ENCODE results near the gene LSS. TPM values are rescaled to one million over a fixed set of nuclear protein-coding genes. Genes with fewer than 3 reads are reported as not detected.

The LSS gene
- total RNA-seq, 1 experiment from 2014 or later: 45.7 TPM

- Histone ChIP-seq H3K9ac (ENCODE audit: low read length) (no peak overlapping the region), H2AFZ (ENCODE audit: low read length) (no peak overlapping the region), H3K4me3 (ENCODE audit: low read length) (no peak overlapping the region), H3K27me3 (ENCODE audit: low read length) (no peaks in the 10 kb centered on the region), H3K27ac (ENCODE audit: low read length) (no peak overlapping the region), H4K20me1 (ENCODE audit: low read length) (no peaks in the 10 kb centered on the region), H3F3A (ENCODE audit: low read length, unreplicated experiment) (no peaks in the 10 kb centered on the region), H3K9me2 (replicated peaks; ENCODE audit: low read length) (no peaks in the 10 kb centered on the region), H3K9me3 (ENCODE audit: low read length) (no peaks in the 10 kb centered on the region), H3K4me1 (ENCODE audit: insufficient read depth, low read length) (no peaks in the 10 kb centered on the region), H3K79me2 (ENCODE audit: low read length) (peaks cover 7% of the 10 kb centered on the region), H3K36me3 (ENCODE audit: low read depth, low read length) (no peaks in the 10 kb centered on the region; the same call in 1 of the 2 replicates), H3K4me2 (ENCODE audit: low read length) (no peak overlapping the region)
- ATAC-seq: no peak
- ChIA-PET CTCF (no interaction called here), POLR2A (ENCODE audit: unreplicated experiment) (no interaction called here)
- intact Hi-C loops (cut with micrococcal nuclease): no loop called here
- DNase-seq: no peak
- TF ChIP-seq EZH2 (IDR thresholded peaks at IDR 0.05; ENCODE audit: low read length, unreplicated experiment): no peak
- no peak for TF ChIP-seq EZH2phosphoT487 (IDR thresholded peaks at IDR 0.05; ENCODE audit: borderline replicate concordance, low read length)
- TF ChIP-seq CTCF (conservative IDR thresholded peaks at IDR 0.05; ENCODE audit: low read depth, low read length): no peak
- no TSS peak for BruUV-seq (replicated peaks)
Measured at GRCh38 chr21:46220847-46221246, 7.7 kb downstream of the LSS start.

DNA sequence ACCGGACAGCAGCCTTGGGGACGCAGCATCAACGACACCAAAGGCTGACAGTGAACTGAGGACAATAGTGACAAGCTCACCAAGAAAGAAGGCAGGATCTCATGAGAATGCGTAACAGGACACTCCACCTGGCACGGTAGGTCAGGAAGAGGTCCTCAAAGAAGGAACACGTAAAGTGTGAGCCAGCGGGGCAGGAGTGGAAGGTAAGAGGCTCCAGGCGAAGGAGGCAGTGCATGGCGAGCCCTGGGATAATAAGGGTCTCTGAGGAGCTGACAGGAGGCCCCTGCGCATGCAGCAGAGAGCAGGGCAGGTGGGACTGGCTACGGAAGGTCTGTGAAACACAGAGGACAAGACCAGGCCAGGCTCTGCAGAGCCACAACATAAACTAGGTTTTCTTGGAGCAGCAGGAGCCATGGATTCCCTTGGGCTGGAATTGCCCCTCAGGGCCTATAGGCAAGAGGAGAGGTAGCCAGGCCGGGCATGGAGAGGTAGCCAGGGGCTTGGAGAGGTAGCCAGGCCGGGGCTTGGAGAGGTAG lies 8.2 kb downstream of the LSS start:
- BruUV-seq (replicated peaks): no TSS peak
- intact Hi-C loops (cut with micrococcal nuclease): no loop called here

More for the DNA sequence above, 8.2 kb downstream of the LSS start:
- no peaks in the 10 kb centered on the region for H3K4me1 ChIP-seq (ENCODE audit: insufficient read depth, low read length)
- H3K79me2 ChIP-seq (ENCODE audit: low read length): peaks cover 5% of the 10 kb centered on the region
- H3K27me3 ChIP-seq (ENCODE audit: low read length): no peaks in the 10 kb centered on the region
- no peak overlapping the region for H3K27ac ChIP-seq (ENCODE audit: low read length)
- ATAC-seq (no peak), DNase-seq (no peak)
- POLR2A ChIA-PET (ENCODE audit: unreplicated experiment): no interaction called here
- H4K20me1 ChIP-seq (ENCODE audit: low read length): no peaks in the 10 kb centered on the region
- H3K9me2 ChIP-seq (replicated peaks; ENCODE audit: low read length): no peaks in the 10 kb centered on the region
- no peaks in the 10 kb centered on the region for H3F3A ChIP-seq (ENCODE audit: low read length, unreplicated experiment)
- no peak overlapping the region for H2AFZ ChIP-seq (ENCODE audit: low read length)
- TF ChIP-seq CTCF (conservative IDR thresholded peaks at IDR 0.05; ENCODE audit: low read depth, low read length): no peak
- no peak for TF ChIP-seq EZH2 (IDR thresholded peaks at IDR 0.05; ENCODE audit: low read length, unreplicated experiment)
- TF ChIP-seq EZH2phosphoT487 (IDR thresholded peaks at IDR 0.05; ENCODE audit: borderline replicate concordance, low read length): no peak
- H3K4me2 ChIP-seq (ENCODE audit: low read length): no peak overlapping the region
- H3K9ac ChIP-seq (ENCODE audit: low read length): no peak overlapping the region
- no peak overlapping the region for H3K4me3 ChIP-seq (ENCODE audit: low read length)
- CTCF ChIA-PET: no interaction called here
- no peaks in the 10 kb centered on the region for H3K9me3 ChIP-seq (ENCODE audit: low read length)
- H3K36me3 ChIP-seq (ENCODE audit: low read depth, low read length): no peaks in the 10 kb centered on the region; the same call in 1 of the 2 replicates
